VCaP (cell line): ENCODE results near the gene ID4.

Source experiments
- H3K27ac ChIP-seq: fragments of 450-650 bp; 2 replicates; pipeline ENCODE4 v1.5.1; 2017
- TF ChIP-seq, protein P1 (sequence below): fragments of 450-650 bp; conservative IDR thresholded peaks from 2 replicates; pipeline ENCODE4 v1.5.1; 2017; ENCODE audit warnings: mild to moderate bottlenecking, moderate library complexity

The ID4 gene

DNA sequence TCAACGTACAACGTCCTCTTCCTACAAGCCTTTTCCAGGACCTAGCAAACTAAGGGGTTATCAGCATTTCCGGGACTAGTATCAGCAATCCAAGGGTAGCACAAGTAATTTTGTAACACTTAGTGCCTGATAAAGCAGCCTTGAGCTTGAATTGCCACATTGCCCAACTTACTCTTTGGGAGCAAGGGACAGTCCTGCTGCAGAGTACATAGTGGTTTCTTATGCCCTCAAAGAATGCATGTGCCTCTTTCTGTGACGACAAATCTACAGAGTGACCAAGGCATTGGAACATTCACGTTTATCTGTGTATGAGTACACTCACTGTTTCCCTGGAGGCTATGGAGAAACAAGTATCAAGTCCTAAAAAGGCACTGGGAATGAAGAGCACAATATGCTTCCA is 3.2 kb upstream of the ID4 start:
- TF ChIP-seq, protein P1, sequence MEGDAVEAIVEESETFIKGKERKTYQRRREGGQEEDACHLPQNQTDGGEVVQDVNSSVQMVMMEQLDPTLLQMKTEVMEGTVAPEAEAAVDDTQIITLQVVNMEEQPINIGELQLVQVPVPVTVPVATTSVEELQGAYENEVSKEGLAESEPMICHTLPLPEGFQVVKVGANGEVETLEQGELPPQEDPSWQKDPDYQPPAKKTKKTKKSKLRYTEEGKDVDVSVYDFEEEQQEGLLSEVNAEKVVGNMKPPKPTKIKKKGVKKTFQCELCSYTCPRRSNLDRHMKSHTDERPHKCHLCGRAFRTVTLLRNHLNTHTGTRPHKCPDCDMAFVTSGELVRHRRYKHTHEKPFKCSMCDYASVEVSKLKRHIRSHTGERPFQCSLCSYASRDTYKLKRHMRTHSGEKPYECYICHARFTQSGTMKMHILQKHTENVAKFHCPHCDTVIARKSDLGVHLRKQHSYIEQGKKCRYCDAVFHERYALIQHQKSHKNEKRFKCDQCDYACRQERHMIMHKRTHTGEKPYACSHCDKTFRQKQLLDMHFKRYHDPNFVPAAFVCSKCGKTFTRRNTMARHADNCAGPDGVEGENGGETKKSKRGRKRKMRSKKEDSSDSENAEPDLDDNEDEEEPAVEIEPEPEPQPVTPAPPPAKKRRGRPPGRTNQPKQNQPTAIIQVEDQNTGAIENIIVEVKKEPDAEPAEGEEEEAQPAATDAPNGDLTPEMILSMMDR = no peak

DNA sequence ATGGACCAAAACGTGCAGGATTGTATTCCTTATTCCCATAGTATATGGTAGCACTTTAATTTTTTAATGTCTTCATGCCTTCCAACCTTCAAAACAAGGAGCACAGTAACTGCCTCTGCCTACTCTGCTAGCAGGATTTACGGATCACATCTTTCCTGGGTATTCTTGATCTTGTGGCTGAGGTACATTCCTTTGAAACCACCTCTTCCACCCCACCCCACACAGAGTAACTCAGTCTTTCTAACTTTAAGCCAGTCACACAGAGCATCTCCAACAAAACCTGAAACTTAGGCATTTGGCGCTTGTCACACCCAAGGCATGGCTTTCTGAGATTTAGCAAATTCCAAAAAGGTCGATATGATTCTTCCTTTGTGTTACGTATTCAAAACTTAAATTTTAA is 2.3 kb upstream of the ID4 start:
- TF ChIP-seq, protein P1 = no peak
- no peak overlapping the region for H3K27ac ChIP-seq

More for the DNA sequence above, 3.2 kb upstream of the ID4 start:
- H3K27ac ChIP-seq = no peak overlapping the region

DNA sequence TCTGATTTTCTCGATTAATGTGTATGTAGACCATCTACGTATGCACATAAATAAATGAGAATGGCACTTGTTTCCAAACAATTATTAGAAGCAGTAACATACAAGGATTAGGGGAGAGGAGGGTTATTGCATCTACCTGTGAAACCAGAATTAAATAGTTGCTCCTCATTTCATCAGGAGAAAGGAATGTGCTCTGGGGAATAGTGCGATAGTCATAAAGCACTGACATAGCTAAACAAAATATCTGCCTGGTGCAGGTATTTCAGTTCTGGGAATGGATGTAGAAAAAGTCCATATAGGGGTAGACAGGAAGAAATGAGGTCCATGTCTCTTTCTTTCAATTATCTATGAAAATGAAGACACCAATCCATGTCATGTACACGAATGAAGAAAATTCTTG is 1.6 kb upstream of the ID4 start:
- TF ChIP-seq, protein P1 = no peak
- H3K27ac ChIP-seq = no peak overlapping the region

DNA sequence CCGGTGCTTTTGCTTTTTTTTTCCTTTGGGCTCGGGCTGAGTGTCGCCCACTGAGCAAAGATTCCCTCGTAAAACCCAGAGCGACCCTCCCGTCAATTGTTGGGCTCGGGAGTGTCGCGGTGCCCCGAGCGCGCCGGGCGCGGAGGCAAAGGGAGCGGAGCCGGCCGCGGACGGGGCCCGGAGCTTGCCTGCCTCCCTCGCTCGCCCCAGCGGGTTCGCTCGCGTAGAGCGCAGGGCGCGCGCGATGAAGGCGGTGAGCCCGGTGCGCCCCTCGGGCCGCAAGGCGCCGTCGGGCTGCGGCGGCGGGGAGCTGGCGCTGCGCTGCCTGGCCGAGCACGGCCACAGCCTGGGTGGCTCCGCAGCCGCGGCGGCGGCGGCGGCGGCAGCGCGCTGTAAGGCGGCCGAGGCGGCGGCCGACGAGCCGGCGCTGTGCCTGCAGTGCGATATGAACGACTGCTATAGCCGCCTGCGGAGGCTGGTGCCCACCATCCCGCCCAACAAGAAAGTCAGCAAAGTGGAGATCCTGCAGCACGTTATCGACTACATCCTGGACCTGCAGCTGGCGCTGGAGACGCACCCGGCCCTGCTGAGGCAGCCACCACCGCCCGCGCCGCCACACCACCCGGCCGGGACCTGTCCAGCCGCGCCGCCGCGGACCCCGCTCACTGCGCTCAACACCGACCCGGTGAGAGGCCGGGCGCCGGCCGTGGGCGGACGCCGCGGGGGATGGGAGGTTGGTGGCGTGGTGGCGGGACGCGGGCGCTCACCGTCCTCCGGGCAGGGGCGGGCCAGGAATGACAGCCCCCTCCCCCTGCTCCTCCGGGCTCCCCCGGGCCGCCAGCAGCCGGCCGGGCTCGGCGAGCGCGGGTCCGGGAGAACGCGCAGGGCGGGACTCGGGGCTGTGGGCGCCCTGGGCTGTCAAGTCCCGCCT is 606 bp downstream of the ID4 start:
- TF ChIP-seq, protein P1 = peak; percentile 20; the same call in 1 of the 2 replicates
- peak overlapping the region; percentile 94 for H3K27ac ChIP-seq

DNA sequence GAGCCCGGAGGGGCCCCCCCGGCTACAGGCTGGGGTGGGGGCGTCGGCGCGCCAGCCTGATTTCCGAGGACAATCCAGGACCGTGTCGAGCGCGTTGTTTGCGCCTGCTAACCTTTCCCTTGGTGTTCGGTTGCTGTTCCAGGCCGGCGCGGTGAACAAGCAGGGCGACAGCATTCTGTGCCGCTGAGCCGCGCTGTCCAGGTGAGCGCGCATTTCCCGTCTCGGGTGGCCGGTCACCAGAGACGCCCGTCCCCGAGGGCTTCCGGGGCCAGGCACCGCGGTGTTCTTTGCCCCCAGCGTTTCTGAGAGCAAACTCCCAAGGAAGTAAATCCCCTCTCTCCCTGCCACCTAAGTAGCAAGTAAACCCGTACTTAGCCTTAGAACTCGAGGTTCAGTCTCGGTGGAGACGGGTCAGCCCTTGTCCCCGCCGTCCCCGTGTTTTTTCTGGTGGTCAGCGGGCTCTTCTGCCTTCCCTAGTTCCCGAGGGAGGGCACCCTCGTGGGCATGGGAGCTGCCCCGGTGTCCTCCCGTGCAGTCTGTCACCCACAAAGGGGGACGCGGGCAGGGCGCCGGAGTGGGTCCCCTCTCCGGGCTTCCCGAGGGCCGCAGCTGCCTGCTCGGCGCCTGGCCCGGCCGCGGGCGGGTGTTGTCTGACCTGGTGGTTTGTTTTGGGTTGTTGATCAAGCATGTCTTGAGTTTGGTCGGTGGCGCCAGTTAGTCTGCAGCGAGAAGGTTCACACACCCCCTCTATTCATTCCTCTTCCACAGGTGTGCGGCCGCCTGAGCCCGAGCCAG is 1.5 kb downstream of the ID4 start:
- H3K27ac ChIP-seq = peak overlapping the region; percentile 94

DNA sequence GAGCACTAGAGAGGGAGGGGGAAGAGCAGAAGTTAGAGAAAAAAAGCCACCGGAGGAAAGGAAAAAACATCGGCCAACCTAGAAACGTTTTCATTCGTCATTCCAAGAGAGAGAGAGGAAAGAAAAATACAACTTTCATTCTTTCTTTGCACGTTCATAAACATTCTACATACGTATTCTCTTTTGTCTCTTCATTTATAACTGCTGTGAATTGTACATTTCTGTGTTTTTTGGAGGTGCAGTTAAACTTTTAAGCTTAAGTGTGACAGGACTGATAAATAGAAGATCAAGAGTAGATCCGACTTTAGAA is 2.0 kb downstream of the ID4 start:
- TF ChIP-seq, protein P1 = no peak
- H3K27ac ChIP-seq = peak overlapping the region; percentile 94

More for the DNA sequence above, 1.5 kb downstream of the ID4 start:
- TF ChIP-seq, protein P1 = no peak

DNA sequence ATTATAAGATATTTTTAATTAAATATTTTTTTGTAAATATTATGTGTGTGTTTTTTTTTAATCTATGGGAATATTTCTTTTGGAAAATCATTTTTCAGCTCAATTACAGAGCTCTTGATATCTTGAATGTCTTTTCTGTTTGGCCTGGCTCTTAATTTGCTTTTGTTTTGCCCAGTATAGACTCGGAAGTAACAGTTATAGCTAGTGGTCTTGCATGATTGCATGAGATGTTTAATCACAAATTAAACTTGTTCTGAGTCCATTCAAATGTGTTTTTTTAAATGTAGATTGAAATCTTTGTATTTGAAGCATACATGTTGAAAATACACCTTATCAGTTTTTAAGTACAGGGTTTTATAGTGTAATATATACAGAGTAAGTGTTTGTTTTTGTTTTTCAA is 2.6 kb downstream of the ID4 start:
- TF ChIP-seq, protein P1 = no peak
- H3K27ac ChIP-seq = peak overlapping the region; percentile 94; the same call in 1 of the 2 replicates
